Activated naive CD4-positive, alpha-beta T cell treated with anti-CD3 and anti-CD28 coated beads, Interleukin-2, amount 10 ng/mL, durations not matched to agents 7 days and 5 days (primary cell): ENCODE measurements around the gene DAGLA.

ENCODE experiments used
- CTCF ChIA-PET: fragments of 350-600 bp; sonication (Branson Sonifier 250); formaldehyde crosslinking; loops from one replicate; lab custom pipeline; 2021; ENCODE audit warnings: antibody characterized with exemption; lab: Charles Lee
- DNase-seq: peaks from one replicate; pipeline ENCODE4 v3.0.0-alpha.2; 2020
- H3K27ac Mint-ChIP-seq: one replicate; pipeline ENCODE4 v1.8.0; 2021; ENCODE audit warnings: mild to moderate bottlenecking, moderate library complexity, mixed read lengths
- H3K27me3 Mint-ChIP-seq: one replicate; pipeline ENCODE4 v1.8.0; 2021; ENCODE audit warnings: mild to moderate bottlenecking, mixed read lengths
- H3K36me3 Mint-ChIP-seq: one replicate; pipeline ENCODE4 v1.8.0; 2021; ENCODE audit warnings: mixed read lengths
- H3K4me1 Mint-ChIP-seq: one replicate; pipeline ENCODE4 v1.8.0; 2021; ENCODE audit warnings: mixed read lengths
- H3K4me3 Mint-ChIP-seq: one replicate; pipeline ENCODE4 v1.8.0; 2021; ENCODE audit warnings: mild to moderate bottlenecking, moderate library complexity, mixed read lengths
- H3K9me3 Mint-ChIP-seq: one replicate; pipeline ENCODE4 v1.8.0; 2021; ENCODE audit warnings: mixed read lengths

The DAGLA gene

DNA sequence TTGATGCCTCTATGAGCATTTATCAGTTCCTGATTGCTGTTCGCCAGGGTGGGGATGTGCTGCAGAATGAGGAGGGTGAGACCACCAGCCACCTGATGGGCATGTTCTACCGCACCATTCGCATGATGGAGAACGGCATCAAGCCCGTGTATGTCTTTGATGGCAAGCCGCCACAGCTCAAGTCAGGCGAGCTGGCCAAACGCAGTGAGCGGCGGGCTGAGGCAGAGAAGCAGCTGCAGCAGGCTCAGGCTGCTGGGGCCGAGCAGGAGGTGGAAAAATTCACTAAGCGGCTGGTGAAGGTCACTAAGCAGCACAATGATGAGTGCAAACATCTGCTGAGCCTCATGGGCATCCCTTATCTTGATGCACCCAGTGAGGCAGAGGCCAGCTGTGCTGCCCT, 115.3 kb downstream of the DAGLA start:
- peaks cover 52% of the 10 kb centered on the region for H3K36me3 Mint-ChIP-seq
- CTCF ChIA-PET = interaction anchor here (3.8 to 6.0 kb wide), 3 partner anchors 19 to 153 kb away, joined by 28 to 72 read pairs (median 42); partner anchors contain the start of genes BEST1 and FADS1

GRCh38 chr11:61795876-61796526, 115.8 kb downstream of the DAGLA start:
- no peak for DNase-seq
- no peak overlapping the region for H3K27ac Mint-ChIP-seq
- no peak overlapping the region for H3K4me3 Mint-ChIP-seq
- peaks cover 67% of the 10 kb centered on the region for H3K4me1 Mint-ChIP-seq
- no peaks in the 10 kb centered on the region for H3K27me3 Mint-ChIP-seq
- H3K36me3 Mint-ChIP-seq = peaks cover 54% of the 10 kb centered on the region
- CTCF ChIA-PET = interaction anchor here (1.2 to 6.0 kb wide), 8 partner anchors 19 to 313 kb away, joined by 3 to 72 read pairs (median 24); partner anchors contain the start of genes BEST1 and FADS1
- no peaks in the 10 kb centered on the region for H3K9me3 Mint-ChIP-seq

More for the DNA sequence above, 115.3 kb downstream of the DAGLA start:
- Mint-ChIP-seq H3K4me1 (peaks cover 69% of the 10 kb centered on the region), H3K27ac (peak overlapping the region; percentile 59), H3K27me3 (no peaks in the 10 kb centered on the region), H3K9me3 (no peaks in the 10 kb centered on the region), H3K4me3 (no peak overlapping the region)
- no peak for DNase-seq
